Activated CD4-positive, alpha-beta T cell treated with anti-CD3 and anti-CD28 coated beads, Interleukin-2, Interleukin-4, amounts not matched to agents 100 ng/mL and 50 ng/mL, durations not matched to agents 16 hours and 8 hours (primary cell): Measurements from ENCODE around the gene PSMA1.
A peak's percentile ranks its signal among the peaks of the same experiment; 100 is the strongest.
"Not testable (repeated sequence)": the region's sequence is repeated elsewhere in the genome, so short reads cannot be mapped to it uniquely, and the experiment has no call there.

Source experiments
- DNase-seq: peaks from one replicate; pipeline ENCODE4 v3.0.0-alpha.2; 2020; ENCODE audit warnings: low spot score

Gene PSMA1

GRCh38 chr11:14519917-14520746, at the start of gene PSMA1:
TSS of gene PSMA1 (minus strand) at chr11:14520386. CDS start at chr11:14520299, 87 bp downstream.
- DNase-seq: peak; percentile 96

DNA sequence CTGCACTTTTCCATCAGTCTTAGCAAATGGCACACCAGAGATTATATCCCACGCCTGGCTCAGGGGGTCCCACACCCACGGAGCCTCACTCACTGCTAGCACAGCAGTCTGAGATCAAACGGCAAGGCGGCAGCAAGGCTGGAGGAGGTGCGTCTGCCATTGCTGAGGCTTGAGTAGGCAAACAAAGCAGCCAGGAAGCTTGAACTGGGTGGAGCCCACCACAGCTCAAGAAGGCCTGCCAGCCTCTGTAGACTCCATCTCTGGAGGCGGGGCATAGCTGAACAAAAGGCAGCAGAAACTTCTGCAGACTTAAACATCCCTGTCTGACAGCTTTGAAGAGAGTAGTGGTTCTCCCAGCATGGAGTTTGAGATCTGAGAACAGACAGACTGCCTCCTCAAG, 49.3 kb upstream of the PSMA1 start:
- DNase-seq: not testable (repeated sequence)

DNA sequence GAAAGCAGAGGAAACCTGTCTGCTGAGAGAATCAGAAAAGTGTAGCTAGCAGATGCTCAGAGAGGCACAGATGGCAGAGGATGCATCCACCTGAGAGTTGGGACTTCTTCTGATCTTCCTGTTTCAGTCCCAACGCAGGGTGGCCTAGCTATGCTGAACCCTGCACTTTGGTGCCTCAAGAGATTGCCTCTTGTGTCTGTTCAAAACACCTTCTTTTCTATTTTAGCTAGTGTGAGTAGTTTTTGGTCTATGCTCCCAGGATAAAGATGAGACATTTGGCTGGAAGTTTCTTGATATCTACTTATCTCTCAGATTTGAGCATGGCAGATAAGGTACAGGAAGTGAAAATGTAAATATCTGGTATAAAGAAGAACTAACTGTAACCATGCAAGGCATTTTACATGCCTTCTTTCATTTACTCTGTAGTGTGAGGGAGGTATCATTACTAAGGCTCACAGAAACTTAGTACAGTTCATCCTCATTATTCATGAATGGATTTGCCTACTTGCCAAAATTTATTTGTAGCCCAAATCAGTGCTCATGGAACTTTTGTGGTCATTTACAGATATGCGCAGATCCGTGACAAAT, 47.0 kb upstream of the PSMA1 start:
- DNase-seq: no peak

DNA sequence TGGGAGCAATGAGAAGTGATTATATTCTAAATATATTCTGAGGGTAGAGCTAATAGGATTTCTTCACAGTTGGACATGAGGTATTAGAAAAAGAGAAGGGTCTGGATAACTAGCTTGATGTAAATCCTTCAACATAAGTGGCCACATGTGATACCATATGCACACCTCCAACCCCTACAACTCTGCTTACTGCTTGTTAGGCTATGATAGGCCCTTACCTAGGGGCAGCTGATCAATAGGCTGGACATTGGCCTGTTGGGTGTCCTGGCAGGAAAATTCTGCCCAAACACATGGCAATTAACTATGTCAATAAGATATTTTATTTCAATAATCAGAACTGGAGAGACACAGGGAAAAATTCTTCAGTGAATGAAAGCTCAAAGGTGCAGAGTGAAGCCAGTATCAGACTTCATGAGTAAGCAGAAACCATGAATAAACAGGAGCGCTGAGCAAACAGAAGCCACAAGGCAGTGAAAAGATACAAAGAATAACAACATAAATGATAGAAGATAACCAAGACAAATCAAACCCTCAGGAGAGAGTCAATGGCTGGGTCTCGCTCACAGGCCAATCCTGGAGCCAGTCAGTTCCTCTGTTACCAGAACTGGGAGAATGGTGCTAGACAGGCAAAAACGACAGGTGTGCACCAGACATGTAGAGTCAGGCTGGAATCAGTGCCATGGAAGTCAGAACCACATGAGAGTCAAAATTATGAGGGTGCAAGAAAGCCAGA, 46.3 kb upstream of the PSMA1 start:
- DNase-seq: no peak

GRCh38 chr11:14565845-14566244, 45.7 kb upstream of the PSMA1 start:
- no peak for DNase-seq

- DNase-seq: no peak
These were observed 35.6 kb upstream of the PSMA1 start for GRCh38 chr11:14555818-14556217.

DNA sequence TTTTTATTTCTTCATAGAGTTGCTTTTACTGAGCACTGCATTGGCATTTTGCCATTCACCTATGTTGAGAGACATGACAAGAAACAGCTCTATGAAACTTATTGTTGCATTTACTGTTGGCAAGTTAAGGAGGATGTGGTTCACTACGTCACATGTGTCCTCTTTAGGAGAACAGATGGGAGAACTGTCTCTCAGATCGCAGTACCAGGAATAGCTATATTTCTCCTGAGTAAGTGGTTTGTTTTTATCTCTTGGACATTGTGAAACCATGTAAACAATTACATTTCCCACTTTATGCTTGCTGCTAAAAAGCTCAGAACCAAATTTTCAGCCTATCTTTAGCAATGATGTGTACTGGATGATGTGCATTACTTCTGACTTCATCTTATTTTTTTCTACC, 34.8 kb upstream of the PSMA1 start:
- peak; percentile 36 for DNase-seq

DNA sequence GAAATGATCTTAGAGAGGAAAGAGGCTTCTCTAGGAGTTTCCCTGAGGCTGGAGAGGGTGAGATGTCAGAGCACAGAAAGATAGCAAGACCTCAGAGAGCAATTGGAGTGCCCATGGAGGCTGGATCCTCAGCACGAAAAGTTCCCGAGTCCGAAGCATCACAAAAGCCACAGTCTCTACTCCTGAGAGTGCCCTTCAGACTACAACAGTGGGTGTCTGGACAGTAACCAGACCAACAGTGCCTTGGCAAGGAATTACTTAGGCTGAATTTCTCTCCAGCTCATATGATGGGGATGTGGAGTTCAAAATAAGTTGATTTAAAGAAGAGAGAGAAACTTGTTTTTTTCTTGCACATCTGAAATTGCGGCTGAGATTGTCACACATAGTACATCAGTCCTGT, 31.9 kb upstream of the PSMA1 start:
- no peak for DNase-seq

GRCh38 chr11:14551380-14551779, 31.2 kb upstream of the PSMA1 start:
- DNase-seq: no peak

DNA sequence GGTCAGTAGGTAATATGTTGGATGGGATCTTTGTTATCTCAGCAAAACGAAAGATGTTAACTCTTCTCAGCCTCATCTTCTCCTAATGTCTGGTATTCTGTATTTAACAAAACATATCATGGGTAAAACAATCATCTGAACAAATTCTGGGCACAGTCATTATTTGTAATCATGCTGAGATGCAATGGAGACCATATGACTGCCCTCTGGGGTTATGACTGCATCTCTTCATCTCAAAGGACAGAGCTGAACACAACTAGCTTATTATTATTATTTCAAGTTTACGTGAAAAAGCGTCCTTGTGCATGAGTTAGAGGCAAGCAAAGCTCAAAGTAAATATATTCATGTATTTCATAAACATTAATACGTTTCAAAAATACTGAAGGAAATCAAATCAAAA, 29.7 kb upstream of the PSMA1 start:
- DNase-seq: no peak

- DNase-seq: no peak
These were observed 27.3 kb upstream of the PSMA1 start for GRCh38 chr11:14547440-14547839.

DNA sequence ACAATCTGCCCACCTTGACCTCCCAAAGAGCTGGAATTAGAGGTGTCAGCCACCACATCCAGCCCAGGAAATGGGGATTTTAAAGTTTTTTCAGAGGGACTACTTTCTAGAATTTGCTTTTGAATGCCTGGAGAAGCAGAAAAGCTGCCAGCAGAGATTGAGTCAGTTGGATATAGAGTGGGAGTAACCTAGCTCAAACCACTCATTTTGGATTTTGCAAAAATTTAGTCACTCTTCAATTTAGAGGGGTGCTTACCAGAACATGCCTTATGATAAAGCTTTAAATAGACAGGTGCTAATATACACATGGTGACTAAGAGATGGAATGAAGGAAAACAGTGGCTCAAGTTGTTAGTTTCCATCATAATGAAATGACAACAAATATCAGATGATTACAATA, 26.5 kb upstream of the PSMA1 start:
- DNase-seq: no peak

GRCh38 chr11:14544611-14545010, 24.4 kb upstream of the PSMA1 start:
- DNase-seq: peak; percentile 85

GRCh38 chr11:14543260-14543659, 23.1 kb upstream of the PSMA1 start:
- no peak for DNase-seq

DNA sequence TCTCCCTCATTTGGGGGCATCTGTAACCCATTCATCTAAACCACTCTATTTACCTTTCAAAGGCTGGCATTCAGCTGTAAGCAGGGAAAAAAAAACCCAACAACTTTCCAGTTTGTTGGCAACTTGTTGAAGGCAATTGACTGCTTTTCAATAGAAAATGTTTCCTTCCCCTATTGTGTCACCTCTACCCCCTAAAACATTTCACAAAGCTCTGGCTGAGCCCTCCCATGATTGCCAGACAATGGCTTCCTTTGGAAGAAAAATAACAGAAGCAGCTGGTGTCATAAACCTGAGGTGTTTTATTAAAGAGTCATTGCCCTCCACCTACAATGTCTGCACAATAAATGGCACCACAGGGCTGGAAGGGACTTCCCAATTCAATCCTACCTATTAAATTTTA, 22.1 kb upstream of the PSMA1 start:
- DNase-seq: no peak

DNA sequence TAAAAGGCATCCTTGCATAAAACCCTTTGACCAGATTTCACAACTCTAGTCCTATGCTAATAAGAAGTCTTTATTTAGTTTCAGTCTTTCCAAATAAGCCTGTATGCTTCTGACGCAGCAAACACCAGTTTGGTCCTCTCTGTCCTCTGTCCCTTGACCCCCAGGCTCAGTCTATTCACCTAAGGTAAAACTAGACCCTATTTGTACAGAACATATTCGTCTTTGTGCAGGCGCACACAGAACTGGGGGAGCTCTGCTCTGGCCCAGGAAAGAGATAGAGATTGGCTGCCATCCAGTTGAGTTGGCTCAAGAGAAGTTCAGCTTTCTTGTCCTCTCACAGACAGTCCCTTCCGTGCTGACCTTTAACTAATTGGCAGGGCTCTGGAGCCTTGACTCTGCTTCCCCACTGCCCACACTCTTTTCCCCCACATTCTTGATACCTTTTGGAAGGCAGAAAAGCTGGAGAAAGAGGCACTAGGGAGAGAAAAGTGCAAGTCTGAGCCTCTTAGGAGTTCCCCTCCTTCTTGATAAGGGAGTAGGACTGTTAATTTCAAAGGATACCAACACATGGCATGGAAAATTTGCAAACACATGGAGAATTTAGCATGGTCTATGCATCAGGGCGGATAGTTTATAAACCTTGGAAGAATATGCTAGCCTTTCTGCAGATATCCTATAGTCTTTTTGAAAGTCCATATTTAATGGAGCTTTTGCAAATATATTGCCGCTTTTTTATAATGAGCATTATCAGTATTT, 21.2 kb upstream of the PSMA1 start:
- no peak for DNase-seq

DNA sequence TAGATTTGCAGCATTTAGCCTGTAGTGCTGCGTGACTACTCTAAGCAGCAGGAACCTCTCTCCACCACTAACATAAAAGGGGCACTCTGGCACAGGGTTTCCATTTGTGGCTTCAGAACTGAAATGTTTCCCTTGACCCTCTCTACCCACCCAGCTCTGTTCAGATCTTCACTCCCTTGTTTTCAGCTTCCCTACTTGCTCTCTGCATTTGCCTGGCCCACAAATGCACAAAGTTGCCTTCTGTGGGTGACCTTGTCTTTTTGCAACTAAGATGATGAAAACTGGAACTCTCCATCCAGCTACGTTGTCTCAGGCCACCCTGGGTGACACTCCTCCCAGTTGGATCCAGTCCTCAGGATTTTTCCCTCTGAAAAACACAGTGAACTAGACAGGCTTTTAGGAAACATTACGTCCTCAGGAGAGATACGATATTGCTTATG, 19.8 kb upstream of the PSMA1 start:
- DNase-seq: no peak

GRCh38 chr11:14538926-14539554, 18.9 kb upstream of the PSMA1 start:
- DNase-seq: no peak

GRCh38 chr11:14538271-14538925, 18.2 kb upstream of the PSMA1 start:
- DNase-seq: no peak

DNA sequence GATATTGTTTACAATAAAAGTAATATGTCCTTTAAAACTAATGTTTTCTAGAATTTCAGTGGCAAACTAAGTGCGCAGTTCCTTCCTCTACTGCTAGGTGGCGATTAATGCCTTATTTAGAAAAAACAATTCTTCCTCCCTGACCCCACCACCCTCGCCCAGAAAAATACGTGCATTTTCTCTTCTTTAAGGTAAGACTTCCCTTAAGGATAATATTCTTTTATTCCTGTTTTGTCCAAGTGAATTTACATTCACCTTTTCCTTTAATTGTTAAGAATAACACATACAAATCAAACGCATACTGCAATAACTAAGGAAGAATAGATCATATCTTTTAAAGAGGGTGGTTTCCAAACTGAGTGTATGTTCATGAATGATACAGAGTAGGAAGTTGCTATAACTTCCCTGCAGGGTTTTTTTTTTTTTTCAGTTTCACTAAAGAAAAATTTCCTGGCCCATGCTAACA, 17.0 kb upstream of the PSMA1 start:
- DNase-seq: peak; percentile 43

DNA sequence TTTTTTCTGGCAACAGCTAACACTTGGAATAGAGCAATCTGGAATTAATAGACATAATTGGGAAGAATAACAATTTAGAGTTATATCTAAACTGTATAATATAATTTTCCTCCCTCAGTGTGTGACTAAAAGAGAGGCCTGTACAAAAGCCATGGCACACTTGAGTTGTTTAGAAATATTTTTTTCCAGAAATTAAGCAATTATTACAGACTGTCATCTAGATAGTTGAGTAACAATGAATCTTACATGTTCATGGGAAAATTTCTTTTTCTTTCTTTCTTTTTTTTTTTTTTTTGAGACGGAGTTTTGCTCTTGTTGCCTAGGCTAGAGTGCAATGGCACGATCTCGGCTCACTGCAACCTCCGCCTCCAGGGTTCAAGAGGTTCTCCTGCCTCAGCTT, 15.0 kb upstream of the PSMA1 start:
- DNase-seq: not testable (repeated sequence)
